ENCODE measurements around the gene GRSF1. TPM values are rescaled to one million over a fixed set of nuclear protein-coding genes. Genes with fewer than 3 reads are reported as not detected.

GRSF1 gene
- total RNA-seq, 1 donor from 2014 or later: 112 TPM

DNA sequence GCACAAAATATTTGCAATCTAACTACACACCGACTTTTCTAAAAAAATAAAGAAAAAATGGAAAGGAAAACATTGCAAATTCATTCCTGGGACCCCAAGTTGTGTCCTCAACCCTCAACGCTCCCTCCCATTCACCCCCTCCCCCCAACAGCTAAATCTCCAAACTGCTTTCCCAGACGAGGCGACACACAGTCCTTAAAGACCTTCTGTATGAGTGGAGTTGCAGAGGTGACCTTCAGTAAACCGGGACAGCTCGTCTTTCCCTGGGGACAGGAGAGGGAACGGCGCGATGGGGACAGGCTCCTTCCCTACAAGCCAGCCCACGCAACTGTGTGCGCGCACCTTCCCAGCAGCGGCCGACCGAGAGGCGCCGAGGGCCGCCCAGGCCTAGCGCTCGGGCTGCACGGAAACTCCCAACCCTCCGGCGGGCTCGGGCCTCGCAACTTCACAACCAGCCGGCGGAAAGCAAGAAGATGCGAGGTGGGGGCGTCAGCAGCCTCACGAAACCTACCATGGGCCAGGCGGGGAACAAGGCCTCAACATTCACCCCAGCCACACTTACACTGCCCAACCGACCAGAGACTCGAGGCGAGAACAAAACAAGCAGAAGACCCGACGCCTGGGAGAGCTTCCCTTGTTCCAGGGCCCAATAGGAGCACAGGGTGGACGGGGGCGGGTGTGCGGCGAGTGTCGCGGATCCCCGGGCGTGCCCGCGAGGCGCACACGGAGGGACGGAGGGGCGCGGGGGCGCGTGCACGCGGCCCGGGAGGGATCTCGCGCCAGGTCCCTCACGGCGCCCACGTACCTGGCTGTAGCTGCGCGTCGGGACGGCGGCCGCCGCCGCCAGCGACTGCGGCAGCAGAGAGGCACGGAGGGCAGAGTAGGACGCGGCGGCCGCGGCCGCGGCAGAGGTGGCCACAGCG lies 763 bp downstream of the GRSF1 start:
- peak overlapping the region; percentile 79 for H2AFZ ChIP-seq (ENCODE audit: low read depth, low read length)
- TF ChIP-seq EZH2 (IDR thresholded peaks at IDR 0.05; ENCODE audit: insufficient read depth, low read length): no peak
- TF ChIP-seq, protein P1, sequence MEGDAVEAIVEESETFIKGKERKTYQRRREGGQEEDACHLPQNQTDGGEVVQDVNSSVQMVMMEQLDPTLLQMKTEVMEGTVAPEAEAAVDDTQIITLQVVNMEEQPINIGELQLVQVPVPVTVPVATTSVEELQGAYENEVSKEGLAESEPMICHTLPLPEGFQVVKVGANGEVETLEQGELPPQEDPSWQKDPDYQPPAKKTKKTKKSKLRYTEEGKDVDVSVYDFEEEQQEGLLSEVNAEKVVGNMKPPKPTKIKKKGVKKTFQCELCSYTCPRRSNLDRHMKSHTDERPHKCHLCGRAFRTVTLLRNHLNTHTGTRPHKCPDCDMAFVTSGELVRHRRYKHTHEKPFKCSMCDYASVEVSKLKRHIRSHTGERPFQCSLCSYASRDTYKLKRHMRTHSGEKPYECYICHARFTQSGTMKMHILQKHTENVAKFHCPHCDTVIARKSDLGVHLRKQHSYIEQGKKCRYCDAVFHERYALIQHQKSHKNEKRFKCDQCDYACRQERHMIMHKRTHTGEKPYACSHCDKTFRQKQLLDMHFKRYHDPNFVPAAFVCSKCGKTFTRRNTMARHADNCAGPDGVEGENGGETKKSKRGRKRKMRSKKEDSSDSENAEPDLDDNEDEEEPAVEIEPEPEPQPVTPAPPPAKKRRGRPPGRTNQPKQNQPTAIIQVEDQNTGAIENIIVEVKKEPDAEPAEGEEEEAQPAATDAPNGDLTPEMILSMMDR (IDR thresholded peaks at IDR 0.05; ENCODE audit: insufficient read depth, low read depth, low read length): no peak
- peak overlapping the region; percentile 89 for H3K27ac ChIP-seq (ENCODE audit: low read depth, low read length)
- Mint-ChIP-seq H3K36me3 (ENCODE audit: low read depth, unreplicated experiment) (peaks cover 2% of the 10 kb centered on the region), H3K4me1 (ENCODE audit: low read depth, unreplicated experiment) (peaks cover 9% of the 10 kb centered on the region), H3K27me3 (ENCODE audit: low read depth, unreplicated experiment) (no peaks in the 10 kb centered on the region), H3K27ac (ENCODE audit: unreplicated experiment) (peak overlapping the region; percentile 93), H3K4me3 (ENCODE audit: unreplicated experiment) (peak overlapping the region; percentile 96), H3K9me3 (ENCODE audit: unreplicated experiment) (no peaks in the 10 kb centered on the region)
- peak overlapping the region; percentile 93 for H3K4me2 ChIP-seq (ENCODE audit: low read length)
- FAIRE-seq (no peak), DNase-seq (ENCODE audit: low read depth) (peak; percentile 58)
- peak overlapping the region; percentile 97 for H3K4me3 ChIP-seq (ENCODE audit: insufficient read depth, low read depth, low read length)
- peaks cover 54% of the 10 kb centered on the region for H3K79me2 ChIP-seq (ENCODE audit: insufficient read depth, low read length)
- H3K9ac ChIP-seq (ENCODE audit: low read length): peak overlapping the region; percentile 98
- no peaks in the 10 kb centered on the region for H3K9me3 ChIP-seq (ENCODE audit: insufficient read depth, low read depth, low read length)
- H4K20me1 ChIP-seq (ENCODE audit: insufficient read depth, low read length): peaks cover 47% of the 10 kb centered on the region
- peaks cover 14% of the 10 kb centered on the region for H3K36me3 ChIP-seq (ENCODE audit: insufficient read depth, low read length)
- no peaks in the 10 kb centered on the region for H3K4me1 ChIP-seq (ENCODE audit: insufficient read depth, low read length)
- H3K27me3 ChIP-seq (ENCODE audit: insufficient read depth, low read length): no peaks in the 10 kb centered on the region

GRCh38 chr4:70838204-70838603 lies 1.5 kb downstream of the GRSF1 start:
- Histone ChIP-seq H3K9me3 (ENCODE audit: insufficient read depth, low read depth, low read length) (no peaks in the 10 kb centered on the region), H3K9ac (ENCODE audit: low read length) (peak overlapping the region; percentile 98), H3K27me3 (ENCODE audit: insufficient read depth, low read length) (no peaks in the 10 kb centered on the region), H3K4me3 (ENCODE audit: insufficient read depth, low read depth, low read length) (peak overlapping the region; percentile 97), H2AFZ (ENCODE audit: low read depth, low read length) (peak overlapping the region; percentile 79), H4K20me1 (ENCODE audit: insufficient read depth, low read length) (peaks cover 53% of the 10 kb centered on the region), H3K36me3 (ENCODE audit: insufficient read depth, low read length) (peaks cover 20% of the 10 kb centered on the region), H3K4me2 (ENCODE audit: low read length) (peak overlapping the region; percentile 93), H3K27ac (ENCODE audit: low read depth, low read length) (peak overlapping the region; percentile 89), H3K4me1 (ENCODE audit: insufficient read depth, low read length) (no peaks in the 10 kb centered on the region), H3K79me2 (ENCODE audit: insufficient read depth, low read length) (peaks cover 62% of the 10 kb centered on the region)
- no peaks in the 10 kb centered on the region for H3K27me3 Mint-ChIP-seq (ENCODE audit: low read depth, unreplicated experiment)
- H3K4me3 Mint-ChIP-seq (ENCODE audit: unreplicated experiment): peak overlapping the region; percentile 96
- peaks cover 9% of the 10 kb centered on the region for H3K4me1 Mint-ChIP-seq (ENCODE audit: low read depth, unreplicated experiment)
- peak overlapping the region; percentile 93 for H3K27ac Mint-ChIP-seq (ENCODE audit: unreplicated experiment)
- TF ChIP-seq EZH2 (IDR thresholded peaks at IDR 0.05; ENCODE audit: insufficient read depth, low read length): no peak
- TF ChIP-seq, protein P1 (IDR thresholded peaks at IDR 0.05; ENCODE audit: insufficient read depth, low read depth, low read length): no peak
- H3K36me3 Mint-ChIP-seq (ENCODE audit: low read depth, unreplicated experiment): peaks cover 2% of the 10 kb centered on the region
- peak; percentile 35 for DNase-seq (ENCODE audit: low read depth)
- no peaks in the 10 kb centered on the region for H3K9me3 Mint-ChIP-seq (ENCODE audit: unreplicated experiment)
- FAIRE-seq: no peak

DNA sequence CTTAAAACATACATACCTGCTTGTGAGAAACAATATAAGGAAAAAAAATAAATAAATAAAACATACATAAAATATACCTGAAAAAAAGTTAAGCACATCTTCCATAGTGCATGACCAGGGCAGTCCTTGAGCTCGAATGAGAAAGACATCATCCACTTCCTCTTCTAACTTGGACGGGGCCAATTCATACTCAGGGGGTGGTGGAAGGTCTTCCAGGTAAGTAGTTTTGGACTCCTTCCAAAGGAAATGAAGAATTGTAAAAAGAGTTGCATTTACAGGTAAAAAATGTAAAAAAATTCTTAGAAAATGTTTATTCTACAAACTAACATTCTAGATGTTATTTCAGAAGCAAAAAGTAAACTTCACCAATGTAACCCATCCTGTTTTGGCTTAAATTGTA lies 3.6 kb downstream of the GRSF1 start:
- no peaks in the 10 kb centered on the region for H3K4me1 ChIP-seq (ENCODE audit: insufficient read depth, low read length)
- peaks cover 36% of the 10 kb centered on the region for H3K36me3 ChIP-seq (ENCODE audit: insufficient read depth, low read length)
- Mint-ChIP-seq H3K4me1 (ENCODE audit: low read depth, unreplicated experiment) (peaks cover 9% of the 10 kb centered on the region), H3K27ac (ENCODE audit: unreplicated experiment) (no peak overlapping the region), H3K36me3 (ENCODE audit: low read depth, unreplicated experiment) (peaks cover 6% of the 10 kb centered on the region), H3K9me3 (ENCODE audit: unreplicated experiment) (no peaks in the 10 kb centered on the region), H3K27me3 (ENCODE audit: low read depth, unreplicated experiment) (no peaks in the 10 kb centered on the region), H3K4me3 (ENCODE audit: unreplicated experiment) (no peak overlapping the region)
- TF ChIP-seq EZH2 (IDR thresholded peaks at IDR 0.05; ENCODE audit: insufficient read depth, low read length): no peak
- TF ChIP-seq, protein P1 (IDR thresholded peaks at IDR 0.05; ENCODE audit: insufficient read depth, low read depth, low read length): no peak
- FAIRE-seq: no peak
- H3K27me3 ChIP-seq (ENCODE audit: insufficient read depth, low read length): no peaks in the 10 kb centered on the region
- no peak overlapping the region for H3K4me2 ChIP-seq (ENCODE audit: low read length)
- no peak for DNase-seq (ENCODE audit: low read depth)
- H2AFZ ChIP-seq (ENCODE audit: low read depth, low read length): no peak overlapping the region
- peaks cover 66% of the 10 kb centered on the region for H4K20me1 ChIP-seq (ENCODE audit: insufficient read depth, low read length)
- H3K79me2 ChIP-seq (ENCODE audit: insufficient read depth, low read length): peaks cover 71% of the 10 kb centered on the region
- no peak overlapping the region for H3K27ac ChIP-seq (ENCODE audit: low read depth, low read length)
- H3K4me3 ChIP-seq (ENCODE audit: insufficient read depth, low read depth, low read length): no peak overlapping the region
- H3K9ac ChIP-seq (ENCODE audit: low read length): no peak overlapping the region
- no peaks in the 10 kb centered on the region for H3K9me3 ChIP-seq (ENCODE audit: insufficient read depth, low read depth, low read length)
